ENCODE measurements around the gene CHCHD3.

Gene CHCHD3

DNA sequence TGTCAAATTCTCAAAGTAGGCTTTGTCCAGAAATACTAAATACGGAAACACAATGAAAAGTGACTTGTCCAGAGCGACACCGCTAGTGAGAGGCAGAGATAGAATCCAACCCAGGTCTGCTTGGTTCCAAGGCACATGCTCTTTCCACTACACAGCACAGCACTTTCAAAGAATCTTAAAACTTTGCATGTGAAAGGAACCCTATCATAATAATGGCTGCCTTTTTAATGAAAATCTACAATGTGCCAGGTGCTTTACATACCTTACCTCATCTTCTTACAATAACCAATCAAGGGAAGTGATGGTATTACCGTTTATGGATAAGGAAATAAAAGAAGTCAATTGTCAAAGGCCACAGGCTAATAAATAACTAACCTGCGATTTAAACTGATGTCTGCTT is 2.6 kb downstream of the CHCHD3 start:
- DNase-seq (ENCODE audit: low spot score) = no peak

DNA sequence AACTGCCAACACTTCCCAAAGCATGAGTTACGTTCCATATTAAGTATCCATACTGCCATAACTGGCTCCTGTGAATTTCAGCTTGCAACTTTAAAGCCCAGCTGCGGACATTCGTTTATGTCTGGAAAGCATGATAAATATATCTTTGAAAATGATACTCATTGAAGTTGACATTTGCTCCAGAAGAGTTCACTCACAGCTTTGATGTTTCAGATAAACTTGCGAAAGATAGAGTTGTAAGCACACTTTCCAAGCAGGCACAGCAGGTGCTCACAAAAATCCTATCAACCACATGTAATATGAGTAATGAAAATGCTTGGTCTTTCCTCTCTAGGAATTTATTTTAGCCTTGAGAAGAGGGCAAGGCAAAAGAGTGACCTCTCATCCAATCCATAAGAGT is 4.5 kb downstream of the CHCHD3 start:
- DNase-seq (ENCODE audit: low spot score) = no peak

- DNase-seq (ENCODE audit: low spot score) = no peak
These were observed 5.7 kb downstream of the CHCHD3 start for GRCh38 chr7:133076142-133076541.

- no peak for DNase-seq (ENCODE audit: low spot score)
These were observed 10.4 kb downstream of the CHCHD3 start for GRCh38 chr7:133071506-133071905.

GRCh38 chr7:133070562-133070961 is 11.3 kb downstream of the CHCHD3 start:
- DNase-seq (ENCODE audit: low spot score) = no peak

DNA sequence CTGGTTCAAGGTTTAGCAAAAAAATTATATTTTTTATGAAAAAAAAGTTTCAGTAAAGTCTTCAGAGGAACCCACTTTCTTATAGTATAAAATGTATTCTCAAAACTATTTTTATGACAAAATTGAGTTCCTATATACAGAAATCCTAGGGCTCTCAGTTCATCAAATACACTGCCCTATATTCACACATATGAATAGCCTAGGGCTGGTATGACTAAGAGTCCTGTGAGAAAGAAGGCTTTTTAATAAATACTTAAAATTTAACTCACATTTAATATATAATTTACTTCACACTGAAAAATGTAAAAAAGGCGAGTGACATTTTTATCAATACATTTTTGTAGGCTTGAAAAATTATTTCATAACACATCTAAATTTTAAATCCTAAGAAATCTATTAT is 16.6 kb downstream of the CHCHD3 start:
- DNase-seq (ENCODE audit: low spot score) = no peak

DNA sequence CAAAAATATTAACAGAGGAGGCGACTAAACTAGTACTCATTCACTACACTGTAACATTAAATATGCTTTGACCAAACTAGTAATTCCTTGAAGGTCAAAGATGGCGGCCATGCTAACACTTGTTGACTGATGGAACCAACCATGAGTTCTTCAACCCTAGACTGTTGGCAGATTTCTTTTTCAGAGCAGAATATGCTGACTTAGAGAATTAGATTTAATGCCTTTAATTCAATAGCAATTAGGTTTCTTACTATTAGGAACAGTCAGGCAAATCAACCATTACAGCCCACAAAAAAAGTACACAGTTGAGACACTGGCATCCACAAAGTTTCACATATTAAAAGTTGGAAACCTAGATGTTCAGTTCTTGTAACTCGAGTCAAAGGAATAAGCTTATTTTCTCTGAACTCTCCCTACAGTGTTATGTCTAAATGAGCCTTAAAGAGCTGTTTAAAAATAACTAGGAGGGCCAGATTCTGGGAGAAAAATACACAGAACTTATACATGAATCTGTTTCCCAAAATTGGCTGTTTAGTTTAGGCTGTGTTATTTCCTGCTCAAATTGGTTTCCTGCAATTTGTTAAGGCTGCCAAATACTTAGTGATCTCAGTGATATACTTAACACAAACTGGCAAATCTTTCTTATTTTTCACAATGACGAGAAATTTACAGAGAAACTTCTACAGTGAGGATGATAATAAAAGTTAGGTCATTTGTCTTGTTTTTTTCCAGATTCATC is 17.6 kb downstream of the CHCHD3 start:
- DNase-seq (ENCODE audit: low spot score) = no peak

- no peak for DNase-seq (ENCODE audit: low spot score)
These were observed 20.1 kb downstream of the CHCHD3 start for GRCh38 chr7:133061792-133062191.

GRCh38 chr7:133061357-133061756 is 20.5 kb downstream of the CHCHD3 start:
- DNase-seq (ENCODE audit: low spot score) = no peak

DNA sequence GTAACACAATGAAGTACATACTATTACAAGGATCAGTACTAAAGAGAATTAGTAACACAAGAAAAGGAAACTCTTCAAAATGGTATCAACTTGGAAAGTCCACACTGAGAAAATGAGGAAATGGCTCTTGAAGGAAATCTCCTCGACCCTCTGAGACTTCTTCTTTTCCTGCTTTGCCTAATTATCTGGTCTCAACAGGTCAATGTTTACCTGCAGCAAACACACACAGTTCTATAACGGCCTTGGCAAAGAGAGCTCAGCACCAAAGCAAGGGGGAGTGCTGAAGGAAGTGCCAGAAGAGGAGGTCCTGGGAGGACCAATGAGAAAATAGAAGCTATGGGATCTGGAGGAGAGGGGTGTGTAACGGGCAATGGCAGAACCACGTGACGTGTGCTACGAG is 21.9 kb downstream of the CHCHD3 start:
- DNase-seq (ENCODE audit: low spot score) = no peak

GRCh38 chr7:133059263-133059662 is 22.6 kb downstream of the CHCHD3 start:
- DNase-seq (ENCODE audit: low spot score) = no peak

GRCh38 chr7:133056370-133057238 is 25.3 kb downstream of the CHCHD3 start:
- DNase-seq (ENCODE audit: low spot score) = no peak

DNA sequence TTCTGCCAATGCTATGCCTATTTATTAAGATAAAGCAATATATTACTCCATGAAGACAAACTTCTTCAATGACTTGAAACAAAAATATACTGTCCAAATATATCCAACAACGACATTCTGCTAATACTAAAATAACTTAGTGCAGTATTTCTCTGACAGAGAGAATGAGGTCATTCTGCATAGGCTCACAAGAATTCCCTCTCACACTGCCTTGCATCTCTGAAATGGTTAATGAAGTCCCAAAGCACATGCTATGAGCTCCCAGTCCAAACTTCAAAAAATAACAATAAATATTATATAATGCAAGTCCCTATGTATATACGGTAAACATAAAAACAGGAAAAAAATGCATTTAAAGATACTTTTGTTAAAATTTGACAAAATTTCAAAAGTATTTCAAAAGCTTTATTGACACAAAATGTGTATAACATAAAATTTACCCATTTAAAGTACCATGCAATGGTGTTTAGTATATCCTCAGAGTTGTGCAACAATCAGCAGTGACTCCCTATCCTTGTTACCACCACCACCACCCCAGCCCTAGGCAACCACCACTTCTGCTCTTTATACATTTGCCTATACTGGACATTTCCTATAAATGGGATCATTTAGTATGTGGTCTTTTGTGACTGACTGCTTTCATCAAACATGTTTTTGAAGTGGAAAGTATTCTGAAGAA is 27.6 kb downstream of the CHCHD3 start:
- no peak for DNase-seq (ENCODE audit: low spot score)

DNA sequence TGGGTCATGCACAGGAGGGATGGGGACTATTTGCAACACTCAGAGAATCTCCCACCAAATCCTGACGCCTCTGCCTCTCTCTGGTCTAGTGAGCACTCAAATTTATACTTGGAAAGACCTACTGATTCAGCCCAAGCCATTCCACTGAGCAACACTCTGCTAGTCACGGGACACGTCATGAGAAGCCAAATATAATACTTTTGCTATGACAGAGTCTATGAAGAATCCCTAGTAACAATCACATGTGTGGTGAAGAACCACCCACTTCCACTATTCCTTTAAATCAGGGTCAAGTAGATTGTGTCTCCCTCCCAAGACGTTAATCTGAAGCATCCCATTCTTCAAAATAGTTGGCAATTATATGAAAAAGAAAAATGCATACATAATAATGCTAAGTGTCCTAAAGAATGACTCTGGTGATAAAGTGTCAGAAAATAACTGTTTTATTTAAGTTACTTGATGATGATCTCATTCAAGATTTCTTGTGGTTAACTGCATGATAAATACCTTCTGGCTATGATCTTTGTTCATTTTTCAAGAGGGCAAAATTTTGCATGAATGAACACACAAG is 28.5 kb downstream of the CHCHD3 start:
- no peak for DNase-seq (ENCODE audit: low spot score)

- DNase-seq (ENCODE audit: low spot score) = no peak
These were observed 29.1 kb downstream of the CHCHD3 start for GRCh38 chr7:133052826-133053225.

GRCh38 chr7:133052401-133052756 is 29.5 kb downstream of the CHCHD3 start:
- no peak for DNase-seq (ENCODE audit: low spot score)

DNA sequence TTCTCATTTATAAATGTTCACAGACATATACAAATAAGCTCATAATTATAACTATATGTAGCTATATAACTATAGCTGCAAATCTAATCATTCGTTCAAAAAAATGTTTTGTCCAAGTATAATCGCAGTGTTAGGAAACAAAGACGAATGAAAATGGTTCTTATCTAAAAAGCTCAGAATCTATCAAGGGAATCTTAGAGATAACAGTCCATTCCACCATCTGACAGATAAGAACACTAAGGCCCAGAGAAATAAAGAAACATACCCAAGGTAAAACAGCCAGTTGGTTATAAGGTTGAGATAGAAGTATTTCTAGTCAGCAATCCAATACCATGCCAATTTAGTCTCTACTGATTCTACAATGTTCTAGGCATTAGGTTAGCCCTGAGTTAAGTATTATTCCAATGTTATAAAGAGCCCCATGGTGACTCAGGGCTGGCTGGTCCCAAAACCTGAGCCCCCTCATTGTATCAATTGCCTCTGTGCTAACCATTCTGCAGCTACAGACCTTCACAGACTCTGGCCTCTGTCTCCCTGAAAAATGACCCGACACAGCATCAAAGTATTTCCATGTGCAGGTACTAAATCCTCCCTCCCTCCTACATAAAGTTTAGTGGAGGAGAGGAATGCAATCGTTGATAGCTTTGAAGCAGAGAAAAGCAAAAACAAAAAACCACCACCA is 30.0 kb downstream of the CHCHD3 start:
- DNase-seq (ENCODE audit: low spot score) = no peak

GRCh38 chr7:133051066-133051465 is 30.8 kb downstream of the CHCHD3 start:
- no peak for DNase-seq (ENCODE audit: low spot score)

DNA sequence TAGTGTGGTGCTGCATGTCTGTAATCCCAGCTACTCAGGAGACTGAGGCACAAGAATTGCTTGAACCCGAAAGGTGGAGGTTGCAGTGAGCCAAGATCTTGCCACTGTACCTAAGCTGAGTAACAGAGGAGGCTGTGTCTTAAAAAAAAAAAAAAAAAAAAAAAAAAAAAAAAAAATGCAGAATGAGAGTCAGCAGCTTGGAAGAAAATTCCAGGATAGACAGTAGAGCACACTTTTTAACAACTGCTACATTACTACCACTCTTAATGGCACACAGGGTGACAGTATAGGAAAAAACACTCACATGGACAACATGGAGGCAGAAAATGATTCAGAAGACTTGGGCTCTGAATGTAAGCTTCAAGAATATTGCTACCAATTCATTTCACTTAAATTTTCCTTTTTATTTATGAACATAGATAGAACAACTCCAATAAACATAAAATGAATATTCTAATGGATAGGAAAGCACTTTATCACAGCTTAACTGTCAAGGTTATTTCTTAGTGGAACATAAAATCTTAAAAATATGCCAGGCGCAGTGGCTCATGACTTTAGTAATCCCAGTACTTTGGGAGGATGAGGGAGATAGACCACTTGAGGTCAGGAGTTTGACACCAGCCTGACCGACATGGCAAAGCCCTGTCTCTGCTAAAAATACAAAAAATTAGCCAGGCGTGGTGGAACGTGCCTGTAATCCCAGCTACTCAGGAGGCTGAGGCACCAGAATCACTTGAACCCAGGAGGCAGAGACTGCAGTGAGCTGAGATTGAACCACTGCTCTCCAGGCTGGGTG is 31.5 kb downstream of the CHCHD3 start:
- no peak for DNase-seq (ENCODE audit: low spot score)

DNA sequence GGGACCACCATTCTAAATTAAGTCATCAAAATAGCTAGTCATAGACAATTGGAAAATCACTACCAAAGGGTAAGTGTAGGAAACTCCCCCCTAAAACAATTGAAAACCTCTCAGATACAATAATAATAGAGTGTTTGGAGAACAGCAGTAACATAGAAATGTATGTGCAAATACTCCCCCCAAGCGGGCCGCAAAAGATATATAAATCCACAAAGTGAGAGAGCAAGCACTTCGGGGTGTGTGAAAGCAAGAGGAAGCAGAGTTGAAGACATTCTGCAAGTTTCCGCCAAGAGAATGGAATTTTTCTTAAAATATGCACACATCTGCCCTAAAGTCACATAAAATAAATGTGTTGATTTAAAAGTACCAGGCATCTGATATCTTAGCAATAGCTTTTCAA is 33.3 kb downstream of the CHCHD3 start:
- DNase-seq (ENCODE audit: low spot score) = no peak

DNA sequence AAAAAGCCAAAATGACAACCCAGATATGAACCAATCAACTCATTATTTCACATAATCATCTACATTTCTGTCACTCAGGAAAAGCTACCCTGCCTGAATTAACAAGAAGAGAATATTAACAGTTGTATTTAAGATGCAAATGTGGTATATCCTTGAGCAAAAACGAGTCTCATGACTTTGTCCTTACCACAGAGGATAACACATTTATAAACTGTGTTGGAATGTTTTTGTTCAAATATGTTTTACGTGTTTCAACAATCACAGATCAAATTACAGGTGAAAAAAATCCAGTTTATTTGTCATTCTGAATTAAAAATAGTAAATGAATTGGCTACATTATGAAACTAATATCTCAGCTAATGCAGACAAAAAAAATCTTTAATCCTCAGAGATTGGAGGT is 34.6 kb downstream of the CHCHD3 start:
- DNase-seq (ENCODE audit: low spot score) = no peak
